Calu3 (cell line): ENCODE data around the gene ZNF579. TPM values are rescaled to one million over a fixed set of nuclear protein-coding genes. Genes with fewer than 3 reads are reported as not detected.
A peak's percentile ranks its signal among the peaks of the same experiment; 100 is the strongest.

ENCODE experiments used
- BruUV-seq: library from RNA; stranded (reverse); fragments of 400-500 nt; replicated peaks from 2 replicates; lab custom pipeline; 2021; lab: Mats Ljungman, UMichigan
- CTCF ChIA-PET: fragments of 300-600 bp; sonication (Branson Sonifier 250); formaldehyde crosslinking; loops from one replicate; lab custom pipeline; 2022; ENCODE audit warnings: antibody characterized with exemption; lab: Charles Lee
- DNase-seq: peaks from one replicate; pipeline ENCODE4 v3.0.0; 2022
- H3K27ac Mint-ChIP-seq: one replicate; pipeline ENCODE4 v1.8.0; 2022; ENCODE audit warnings: mixed read lengths; ENCODE audit not compliant: unreplicated experiment
- H3K27me3 Mint-ChIP-seq: one replicate; pipeline ENCODE4 v1.8.0; 2022; ENCODE audit warnings: mixed read lengths; ENCODE audit not compliant: unreplicated experiment
- H3K36me3 Mint-ChIP-seq: one replicate; pipeline ENCODE4 v1.8.0; 2022; ENCODE audit warnings: mild to moderate bottlenecking, moderate library complexity, mixed read lengths; ENCODE audit not compliant: insufficient read depth, unreplicated experiment
- H3K4me1 Mint-ChIP-seq: one replicate; pipeline ENCODE4 v1.8.0; 2022; ENCODE audit warnings: mild to moderate bottlenecking, low read depth, mixed read lengths; ENCODE audit not compliant: unreplicated experiment
- H3K4me3 Mint-ChIP-seq: one replicate; pipeline ENCODE4 v1.8.0; 2022; ENCODE audit warnings: mild to moderate bottlenecking, low read depth, moderate library complexity, mixed read lengths; ENCODE audit not compliant: unreplicated experiment
- H3K9me3 Mint-ChIP-seq: one replicate; pipeline ENCODE4 v1.8.0; 2022; ENCODE audit warnings: low read depth, mixed read lengths; ENCODE audit not compliant: unreplicated experiment
- CTCF ChIP-seq: fragments of 200-600 bp; IDR thresholded peaks from one replicate; pipeline ENCODE4 v1.8.0; 2022; ENCODE audit warnings: antibody characterized with exemption; ENCODE audit not compliant: unreplicated experiment
- intact Hi-C: fragments of 100-400 bp; cut with micrococcal nuclease; formaldehyde crosslinking; loops from one replicate; pipeline ENCODE4 v1.10.0; 2022; ENCODE audit not compliant: unreplicated experiment
- total RNA-seq: library from RNA; stranded (reverse); gene quantifications from 2 replicates; pipeline ENCODE4 v1.2.3, GENCODE V29; 2022

ZNF579 gene
- total RNA-seq, 1 experiment from 2014 or later = 29.8 TPM

- no peak for TF ChIP-seq CTCF
- H3K36me3 Mint-ChIP-seq = peaks cover 58% of the 10 kb centered on the region
- H3K4me1 Mint-ChIP-seq = peaks cover 2% of the 10 kb centered on the region
- H3K27ac Mint-ChIP-seq = peak overlapping the region; percentile 70
- no peaks in the 10 kb centered on the region for H3K27me3 Mint-ChIP-seq
- no peak for DNase-seq
- no peak overlapping the region for H3K4me3 Mint-ChIP-seq
- no TSS peak for BruUV-seq
- CTCF ChIA-PET = interaction anchor here (0.6 to 0.7 kb wide), 2 partner anchors 66 to 94 kb away, joined by 3 to 5 read pairs; no protein-coding TSS in a partner anchor
- intact Hi-C loops = no loop called here
- no peaks in the 10 kb centered on the region for H3K9me3 Mint-ChIP-seq
Measured at GRCh38 chr19:55618426-55618825, 37.8 kb upstream of the ZNF579 start.

DNA sequence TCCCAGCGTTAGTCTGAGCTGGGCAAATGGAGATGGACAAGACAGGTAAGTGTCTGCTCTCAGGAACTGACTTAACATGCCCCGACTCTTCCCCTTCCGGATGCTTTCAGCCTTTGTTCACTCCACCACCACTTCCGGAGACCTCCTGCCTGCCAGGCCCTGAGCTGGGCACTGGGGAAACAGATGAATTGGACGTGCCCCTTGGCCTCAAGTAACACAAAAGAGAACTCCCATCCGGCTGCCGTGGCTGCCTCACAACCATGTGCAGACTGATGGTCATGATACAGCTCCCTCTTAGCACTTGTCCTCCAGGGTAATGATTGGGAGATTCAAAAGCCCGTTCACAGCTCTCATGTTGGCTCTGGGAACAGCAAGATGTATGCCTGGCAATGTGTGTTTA is 36.8 kb upstream of the ZNF579 start:
- no TSS peak for BruUV-seq
- intact Hi-C loops = no loop called here
- no peaks in the 10 kb centered on the region for H3K4me1 Mint-ChIP-seq

GRCh38 chr19:55616395-55616875 is 35.8 kb upstream of the ZNF579 start:
- no TSS peak for BruUV-seq
- Mint-ChIP-seq H3K4me3 (no peak overlapping the region), H3K27me3 (no peaks in the 10 kb centered on the region), H3K9me3 (no peaks in the 10 kb centered on the region), H3K36me3 (peaks cover 55% of the 10 kb centered on the region), H3K27ac (no peak overlapping the region), H3K4me1 (no peaks in the 10 kb centered on the region)
- CTCF ChIA-PET = no interaction called here
- no peak for TF ChIP-seq CTCF
- intact Hi-C loops = no loop called here
- DNase-seq = no peak

More for the DNA sequence above, 36.8 kb upstream of the ZNF579 start:
- CTCF ChIA-PET = interaction anchor here (1.0 kb wide), 1 partner anchor 11 kb away, joined by 4 read pairs; no protein-coding TSS in a partner anchor
- no peak for DNase-seq
- no peaks in the 10 kb centered on the region for H3K9me3 Mint-ChIP-seq
- H3K4me3 Mint-ChIP-seq = no peak overlapping the region
- H3K27ac Mint-ChIP-seq = no peak overlapping the region
- peaks cover 55% of the 10 kb centered on the region for H3K36me3 Mint-ChIP-seq
- H3K27me3 Mint-ChIP-seq = no peaks in the 10 kb centered on the region
- no peak for TF ChIP-seq CTCF

GRCh38 chr19:55615543-55616394 is 35.1 kb upstream of the ZNF579 start:
- CTCF ChIA-PET = interaction anchor here (0.5 to 0.6 kb wide), 2 partner anchors 456 to 486 kb away, joined by 3 to 4 read pairs; no protein-coding TSS in a partner anchor
- no peak for DNase-seq
- Mint-ChIP-seq H3K9me3 (no peaks in the 10 kb centered on the region), H3K27me3 (no peaks in the 10 kb centered on the region), H3K4me3 (no peak overlapping the region), H3K4me1 (no peaks in the 10 kb centered on the region), H3K27ac (no peak overlapping the region), H3K36me3 (peaks cover 52% of the 10 kb centered on the region)
- TF ChIP-seq CTCF = no peak
- BruUV-seq = no TSS peak
- intact Hi-C loops = no loop called here
